Tibial nerve (tissue), 3 donors: ENCODE data around the gene PACSIN1.

Experiments
- POLR2A ChIP-seq, 2 donors: fragments of 450-650 bp; IDR thresholded peaks; one replicate each; pipeline ENCODE4 v1.6.1; 2017; ENCODE audit warnings: antibody characterized with exemption in 2 of 2, mild to moderate bottlenecking in 2 of 2, moderate library complexity in 2 of 2
- TF ChIP-seq, protein P1 (sequence below), 5 experiments: fragments of 200-600 bp in 3 of 5; fragments of 450-650 bp in 2 of 5; sonication (generic) in 3 of 5; IDR thresholded peaks; one replicate each; pipeline ENCODE4 v1.5.1; 2016 to 2019; ENCODE audit warnings: antibody characterized with exemption in 5 of 5, mild to moderate bottlenecking in 3 of 5, moderate library complexity in 2 of 5

DNA sequence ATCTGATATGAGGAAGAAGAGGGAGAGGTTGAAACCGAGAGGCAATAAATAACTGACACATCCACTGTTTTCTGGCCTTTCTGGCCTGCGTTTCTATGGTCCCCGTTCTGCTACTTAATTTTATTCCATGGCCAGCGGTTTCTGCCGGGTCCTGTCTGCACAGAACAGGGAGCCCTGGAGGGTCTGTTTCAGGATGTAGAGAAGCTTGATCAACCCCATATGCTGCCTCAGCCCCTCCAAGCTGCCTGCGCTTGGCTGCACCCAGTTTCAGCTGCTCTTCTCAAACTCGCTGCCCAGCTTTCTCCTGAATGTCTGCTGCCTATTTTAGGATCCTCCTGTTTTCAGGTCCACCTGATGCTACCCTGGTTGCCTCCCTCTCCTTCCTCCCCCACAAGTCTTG lies 18.5 kb upstream of the PACSIN1 start:
- TF ChIP-seq POLR2A (IDR thresholded peaks at IDR 0.05) = no peak
- TF ChIP-seq, protein P1, sequence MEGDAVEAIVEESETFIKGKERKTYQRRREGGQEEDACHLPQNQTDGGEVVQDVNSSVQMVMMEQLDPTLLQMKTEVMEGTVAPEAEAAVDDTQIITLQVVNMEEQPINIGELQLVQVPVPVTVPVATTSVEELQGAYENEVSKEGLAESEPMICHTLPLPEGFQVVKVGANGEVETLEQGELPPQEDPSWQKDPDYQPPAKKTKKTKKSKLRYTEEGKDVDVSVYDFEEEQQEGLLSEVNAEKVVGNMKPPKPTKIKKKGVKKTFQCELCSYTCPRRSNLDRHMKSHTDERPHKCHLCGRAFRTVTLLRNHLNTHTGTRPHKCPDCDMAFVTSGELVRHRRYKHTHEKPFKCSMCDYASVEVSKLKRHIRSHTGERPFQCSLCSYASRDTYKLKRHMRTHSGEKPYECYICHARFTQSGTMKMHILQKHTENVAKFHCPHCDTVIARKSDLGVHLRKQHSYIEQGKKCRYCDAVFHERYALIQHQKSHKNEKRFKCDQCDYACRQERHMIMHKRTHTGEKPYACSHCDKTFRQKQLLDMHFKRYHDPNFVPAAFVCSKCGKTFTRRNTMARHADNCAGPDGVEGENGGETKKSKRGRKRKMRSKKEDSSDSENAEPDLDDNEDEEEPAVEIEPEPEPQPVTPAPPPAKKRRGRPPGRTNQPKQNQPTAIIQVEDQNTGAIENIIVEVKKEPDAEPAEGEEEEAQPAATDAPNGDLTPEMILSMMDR (IDR thresholded peaks at IDR 0.05) = no peak
